Endothelial cell of umbilical vein (primary cell): ENCODE data around the gene SLC2A11.

Experiments
- CTCF ChIP-seq, 2 donors: IDR thresholded peaks; 1 replicate in 1 of 2; 2 replicates in 1 of 2; pipeline ENCODE4 v1.5.1; 2011; ENCODE audit warnings: low read length in 2 of 2, mild to moderate bottlenecking in 2 of 2, moderate library complexity in 2 of 2, control low read depth in 1 of 2, inconsistent platforms in 1 of 2, low read depth in 1 of 2; ENCODE audit not compliant: insufficient read depth in 1 of 2; ENCODE audit errors: extremely low read depth in 1 of 2
- POLR2A ChIP-seq: IDR thresholded peaks from 2 replicates; pipeline ENCODE4 v1.6.1; 2012; ENCODE audit warnings: low read depth, mild to moderate bottlenecking, control low read depth, low read length

GRCh38 chr22:23844739-23845202 lies 12.9 kb upstream of the SLC2A11 start:
- no peak for TF ChIP-seq CTCF (IDR thresholded peaks at IDR 0.05; ENCODE audit: extremely low read depth in 1 of 2, insufficient read depth in 1 of 2, low read depth in 1 of 2, low read length in 2 of 2)
- TF ChIP-seq POLR2A: no peak
